ENCODE results near the gene SMURF1. TPM values are rescaled to one million over a fixed set of nuclear protein-coding genes. Genes with fewer than 3 reads are reported as not detected.

The SMURF1 gene
- total RNA-seq, 6 experiments from 2014 or later, result 8.8 to 14.1 (median 10.9) TPM

DNA sequence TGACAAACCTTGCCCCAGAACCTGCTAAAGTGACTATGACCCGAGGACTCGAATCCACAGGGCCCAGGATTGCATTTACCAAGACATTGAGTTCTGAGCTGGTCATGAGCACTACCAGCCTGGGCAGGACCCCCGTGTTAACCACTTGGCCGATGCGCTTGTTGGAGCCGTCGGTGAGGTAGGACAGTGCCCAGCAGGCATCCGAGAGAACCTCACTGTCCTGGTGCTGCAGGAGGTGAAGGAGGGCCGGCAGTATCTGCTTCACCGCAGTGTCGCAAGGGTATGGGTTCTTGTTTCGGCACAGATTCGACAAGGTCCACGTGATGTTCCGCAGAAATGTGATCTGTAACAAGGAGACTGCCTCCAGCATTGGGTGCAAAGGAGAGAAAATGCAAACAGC, 44.3 kb upstream of the SMURF1 start:
- Histone ChIP-seq H3K4me3 (no peak overlapping the region), H3K27ac (no peak overlapping the region), H3K27me3 (no peaks in the 10 kb centered on the region), H3K9me3 (no peaks in the 10 kb centered on the region), H3K36me3 (no peaks in the 10 kb centered on the region), H3K4me1 (peaks cover 0 to 14% (median 5%) of the 10 kb centered on the region in 4 donors)
- no peak for DNase-seq
- TF ChIP-seq POLR2A (IDR thresholded peaks at IDR 0.05), result no peak
- TF ChIP-seq, protein P1, sequence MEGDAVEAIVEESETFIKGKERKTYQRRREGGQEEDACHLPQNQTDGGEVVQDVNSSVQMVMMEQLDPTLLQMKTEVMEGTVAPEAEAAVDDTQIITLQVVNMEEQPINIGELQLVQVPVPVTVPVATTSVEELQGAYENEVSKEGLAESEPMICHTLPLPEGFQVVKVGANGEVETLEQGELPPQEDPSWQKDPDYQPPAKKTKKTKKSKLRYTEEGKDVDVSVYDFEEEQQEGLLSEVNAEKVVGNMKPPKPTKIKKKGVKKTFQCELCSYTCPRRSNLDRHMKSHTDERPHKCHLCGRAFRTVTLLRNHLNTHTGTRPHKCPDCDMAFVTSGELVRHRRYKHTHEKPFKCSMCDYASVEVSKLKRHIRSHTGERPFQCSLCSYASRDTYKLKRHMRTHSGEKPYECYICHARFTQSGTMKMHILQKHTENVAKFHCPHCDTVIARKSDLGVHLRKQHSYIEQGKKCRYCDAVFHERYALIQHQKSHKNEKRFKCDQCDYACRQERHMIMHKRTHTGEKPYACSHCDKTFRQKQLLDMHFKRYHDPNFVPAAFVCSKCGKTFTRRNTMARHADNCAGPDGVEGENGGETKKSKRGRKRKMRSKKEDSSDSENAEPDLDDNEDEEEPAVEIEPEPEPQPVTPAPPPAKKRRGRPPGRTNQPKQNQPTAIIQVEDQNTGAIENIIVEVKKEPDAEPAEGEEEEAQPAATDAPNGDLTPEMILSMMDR (IDR thresholded peaks at IDR 0.05), result no peak
- intact Hi-C loops (cut with DNase I), result no loop called here
- ATAC-seq, result peak in 1 of 4 donors; percentile 6
- WGBS (ENCODE audit: insufficient coverage, low coverage, low lambda C conversion rate, missing lambda C conversion rate), result 77% methylated on average over 5 of the region's 15 CpGs

DNA sequence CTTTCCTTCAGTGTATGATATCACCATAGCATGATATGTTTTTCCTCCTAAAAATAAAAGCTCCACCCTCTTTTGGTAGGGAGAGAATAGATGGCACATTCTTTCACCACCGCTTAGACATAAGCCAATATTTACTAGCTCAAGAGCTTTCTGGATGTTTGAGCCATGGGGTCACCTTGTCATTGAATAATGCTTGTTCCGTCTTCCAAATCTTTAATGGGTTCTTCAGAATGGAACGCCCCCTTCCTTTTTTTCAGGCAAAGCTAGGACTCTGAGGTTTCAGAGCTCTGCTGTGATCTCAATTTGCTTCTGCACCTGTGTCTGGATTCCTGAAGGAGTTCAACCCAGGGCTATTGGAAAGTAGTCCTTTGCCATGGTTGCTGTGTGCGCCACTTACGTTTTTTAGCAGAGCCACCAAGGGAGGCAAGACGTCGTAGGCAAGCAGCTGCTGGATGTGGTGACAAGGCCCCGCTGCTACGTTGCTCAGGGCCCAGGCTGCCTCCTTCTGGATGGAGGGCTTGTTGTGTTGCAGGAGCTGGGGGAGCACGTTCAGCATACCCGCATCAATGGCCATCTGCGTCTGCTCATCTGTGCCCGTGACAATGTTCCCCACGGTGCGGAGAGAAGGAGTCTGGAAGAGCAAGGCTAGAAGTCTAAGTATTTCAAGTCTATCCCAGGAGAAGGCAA, 40.8 kb upstream of the SMURF1 start:
- no peak for DNase-seq
- no peak for ATAC-seq
- no peak overlapping the region for H3K27ac ChIP-seq
- intact Hi-C loops (cut with DNase I), result no loop called here
- no peak overlapping the region for H3K4me3 ChIP-seq
- no peaks in the 10 kb centered on the region for H3K27me3 ChIP-seq
- WGBS (ENCODE audit: insufficient coverage, low coverage, low lambda C conversion rate, missing lambda C conversion rate), result 79% methylated on average over 6 of the region's 15 CpGs
- peaks cover 0 to under 1% (median 0%) of the 10 kb centered on the region in 4 donors for H3K4me1 ChIP-seq
- no peak for TF ChIP-seq POLR2A (IDR thresholded peaks at IDR 0.05)
- TF ChIP-seq, protein P1 (IDR thresholded peaks at IDR 0.05), result no peak
- H3K9me3 ChIP-seq, result no peaks in the 10 kb centered on the region
- no peaks in the 10 kb centered on the region for H3K36me3 ChIP-seq

DNA sequence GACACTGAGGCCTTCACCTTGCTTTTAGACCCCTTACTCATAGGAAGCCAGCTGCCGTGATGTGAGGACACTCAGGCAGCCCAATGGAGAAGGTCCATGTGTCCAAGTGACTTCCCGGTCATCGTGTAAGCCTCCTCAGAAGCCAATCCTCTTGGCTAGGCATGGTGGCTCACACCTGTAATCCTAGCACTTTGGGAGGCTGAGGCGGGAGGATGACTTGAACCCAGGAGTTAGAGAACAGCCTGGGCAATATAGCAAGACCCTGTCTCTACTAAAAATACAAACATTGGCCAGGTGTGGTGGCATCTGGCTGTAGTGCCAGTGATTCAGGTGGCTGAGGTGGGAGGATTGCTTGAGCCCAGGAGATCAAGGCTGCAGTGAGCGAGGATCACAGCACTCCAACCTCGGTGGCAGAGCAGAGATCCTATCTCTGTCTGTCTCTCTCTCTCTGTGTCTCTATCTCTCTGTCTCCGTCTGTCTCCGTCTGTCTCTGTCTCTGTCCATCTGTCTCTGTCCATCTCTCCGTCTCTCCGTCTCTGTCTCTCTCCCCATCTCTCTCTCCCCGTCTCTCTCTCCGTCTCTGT, 36.3 kb upstream of the SMURF1 start:
- no peaks in the 10 kb centered on the region for H3K36me3 ChIP-seq
- 82% methylated on average over 6 of the region's 12 CpGs for WGBS (ENCODE audit: insufficient coverage, low coverage, low lambda C conversion rate, missing lambda C conversion rate)
- ATAC-seq (no peak), DNase-seq (no peak)
- no peak overlapping the region for H3K4me3 ChIP-seq
- H3K27me3 ChIP-seq, result no peaks in the 10 kb centered on the region
- H3K27ac ChIP-seq, result no peak overlapping the region
- no peaks in the 10 kb centered on the region for H3K4me1 ChIP-seq
- TF ChIP-seq POLR2A (IDR thresholded peaks at IDR 0.05), result no peak
- TF ChIP-seq, protein P1 (IDR thresholded peaks at IDR 0.05), result no peak
- intact Hi-C loops (cut with DNase I), result no loop called here
- no peaks in the 10 kb centered on the region for H3K9me3 ChIP-seq

DNA sequence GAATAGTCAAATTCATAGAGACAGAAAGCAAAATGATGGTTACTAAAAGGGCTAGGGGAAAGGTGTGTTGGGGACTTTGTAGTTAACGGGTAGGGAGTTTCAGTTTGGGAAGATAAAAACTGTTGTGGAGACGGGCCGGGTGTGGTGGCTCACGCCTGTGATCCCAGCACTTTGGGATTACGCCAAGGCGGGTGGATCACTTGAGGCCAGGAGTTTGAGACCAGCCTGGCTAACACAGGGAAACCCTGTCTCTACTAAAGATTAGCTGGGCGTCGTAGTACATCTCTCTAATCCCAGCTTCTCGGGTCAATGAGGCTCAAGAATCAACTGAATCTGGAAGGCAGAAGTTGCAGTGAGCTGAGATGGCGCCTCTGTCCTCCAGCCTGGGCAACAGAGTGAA, 33.3 kb upstream of the SMURF1 start:
- Histone ChIP-seq H3K27me3 (no peaks in the 10 kb centered on the region), H3K36me3 (no peaks in the 10 kb centered on the region), H3K27ac (no peak overlapping the region), H3K9me3 (no peaks in the 10 kb centered on the region), H3K4me1 (peaks cover 0 to 10% (median 3%) of the 10 kb centered on the region in 4 donors), H3K4me3 (no peak overlapping the region)
- intact Hi-C loops (cut with DNase I), result no loop called here
- no peak for ATAC-seq
- 81% methylated on average over 4 of the region's 10 CpGs for WGBS (ENCODE audit: insufficient coverage, low coverage, low lambda C conversion rate, missing lambda C conversion rate)
- TF ChIP-seq, protein P1 (IDR thresholded peaks at IDR 0.05), result no peak
- no peak for TF ChIP-seq POLR2A (IDR thresholded peaks at IDR 0.05)
- DNase-seq, result peak in 1 of 3 donors; percentile 18
